Kidney epithelial cell (primary cell): ENCODE measurements around the gene TUBA4B. TPM values are rescaled to one million over a fixed set of nuclear protein-coding genes. Genes with fewer than 3 reads are reported as not detected.

ENCODE experiments used
- DNase-seq: peaks from one replicate; pipeline ENCODE4 v3.0.0-alpha.2; 2010; ENCODE audit warnings: low read depth
- H3K27me3 ChIP-seq: 2 replicates; pipeline ENCODE4 v1.6.0; 2011; ENCODE audit warnings: low read length; ENCODE audit not compliant: control insufficient read depth, insufficient read depth
- H3K36me3 ChIP-seq: 2 replicates; pipeline ENCODE4 v1.5.1; 2011; ENCODE audit warnings: low read length; ENCODE audit not compliant: control insufficient read depth, insufficient read depth
- H3K4me3 ChIP-seq: 2 replicates; pipeline ENCODE4 v1.5.1; 2011; ENCODE audit warnings: low read depth, mild to moderate bottlenecking, control low read depth, low read length
- CTCF ChIP-seq: IDR thresholded peaks from 2 replicates; pipeline ENCODE4 v1.5.1; 2011; ENCODE audit warnings: mild to moderate bottlenecking, moderate library complexity, low read length, control low read depth, inconsistent platforms; ENCODE audit not compliant: insufficient read depth, poor library complexity, severe bottlenecking
- total RNA-seq: library from RNA; depleted of rRNA; stranded (reverse); fragments of >200 nt; gene quantifications from 2 replicates; pipeline ENCODE4 v1.2.3, GENCODE V29; 2015

TUBA4B gene
- total RNA-seq, 1 donor from 2014 or later: not detected

GRCh38 chr2:219281588-219281987, 28.5 kb downstream of the TUBA4B start:
- Histone ChIP-seq H3K4me3 (no peak overlapping the region), H3K36me3 (no peaks in the 10 kb centered on the region), H3K27me3 (no peaks in the 10 kb centered on the region)
- no peak for DNase-seq
- TF ChIP-seq CTCF: no peak

GRCh38 chr2:219282375-219282774, 29.3 kb downstream of the TUBA4B start:
- no peaks in the 10 kb centered on the region for H3K27me3 ChIP-seq
- TF ChIP-seq CTCF: no peak
- H3K4me3 ChIP-seq: no peak overlapping the region
- no peaks in the 10 kb centered on the region for H3K36me3 ChIP-seq
- no peak for DNase-seq

GRCh38 chr2:219282943-219283581, 30.0 kb downstream of the TUBA4B start:
- Histone ChIP-seq H3K36me3 (no peaks in the 10 kb centered on the region), H3K4me3 (no peak overlapping the region), H3K27me3 (no peaks in the 10 kb centered on the region)
- TF ChIP-seq CTCF: no peak
- no peak for DNase-seq

GRCh38 chr2:219284501-219285372, 31.7 kb downstream of the TUBA4B start:
- TF ChIP-seq CTCF: no peak

GRCh38 chr2:219285373-219285735, 32.3 kb downstream of the TUBA4B start:
- Histone ChIP-seq H3K27me3 (no peaks in the 10 kb centered on the region), H3K36me3 (no peaks in the 10 kb centered on the region), H3K4me3 (no peak overlapping the region)
- TF ChIP-seq CTCF: no peak
- no peak for DNase-seq

More at GRCh38 chr2:219284501-219285372, 31.7 kb downstream of the TUBA4B start:
- Histone ChIP-seq H3K4me3 (no peak overlapping the region), H3K27me3 (no peaks in the 10 kb centered on the region), H3K36me3 (no peaks in the 10 kb centered on the region)
- DNase-seq: no peak
